IMR-90 (cell line): Measurements from ENCODE around the gene INF2. TPM values are rescaled to one million over a fixed set of nuclear protein-coding genes. Genes with fewer than 3 reads are reported as not detected.

Experiments used
- ATAC-seq: fragments of 200-7000 bp; cut with Tn5 transposase; 2 replicates; pipeline ENCODE4 v1.9.1; 2020; ENCODE audit warnings: low read depth, mild to moderate bottlenecking, moderate library complexity
- BruUV-seq: library from RNA; stranded (reverse); fragments of 400-500 nt; replicated peaks from 2 replicates; lab custom pipeline; 2021; lab: Mats Ljungman, UMichigan
- CTCF ChIA-PET: fragments of 300-600 bp; formaldehyde crosslinking; extraction: SDS; loops from one replicate; lab custom pipeline; 2021; ENCODE audit warnings: antibody characterized with exemption; lab: Yijun Ruan, JAX
- POLR2A ChIA-PET: fragments of 300-600 bp; sonication (Branson Sonifier 250); formaldehyde crosslinking; loops from one replicate; lab custom pipeline; 2022; ENCODE audit warnings: antibody characterized with exemption; ENCODE audit not compliant: unreplicated experiment; lab: Charles Lee
- DNase-seq: peaks from one replicate; pipeline ENCODE4 v3.0.0; 2013
- H2AFZ ChIP-seq: replicated peaks from 2 replicates; pipeline ENCODE3; 2013; ENCODE audit warnings: low read length, mild to moderate bottlenecking; ENCODE audit not compliant: poor library complexity
- H2AK5ac ChIP-seq: 2 replicates; pipeline ENCODE4 v1.6.1; 2013; ENCODE audit warnings: low read depth, low read length, inconsistent platforms
- H2AK9ac ChIP-seq: replicated peaks from 2 replicates; pipeline ENCODE3; 2013; ENCODE audit warnings: mild to moderate bottlenecking, low read depth, low read length, moderate library complexity; ENCODE audit not compliant: poor library complexity
- H2BK120ac ChIP-seq: 2 replicates; pipeline ENCODE4 v1.6.1; 2013; ENCODE audit warnings: low read depth, low read length, inconsistent platforms
- H2BK15ac ChIP-seq: 3 replicates; pipeline ENCODE4 v1.6.1; 2013; ENCODE audit warnings: low read depth, low read length, inconsistent platforms
- H2BK20ac ChIP-seq: 2 replicates; pipeline ENCODE4 v1.6.1; 2013; ENCODE audit warnings: low read depth, mild to moderate bottlenecking, inconsistent platforms, low read length, moderate library complexity
- H2BK5ac ChIP-seq: 2 replicates; pipeline ENCODE4 v1.6.1; 2013; ENCODE audit warnings: mild to moderate bottlenecking, low read depth, low read length, inconsistent platforms; ENCODE audit not compliant: poor library complexity, severe bottlenecking
- H3K14ac ChIP-seq: replicated peaks from 2 replicates; pipeline ENCODE4 v1.6.1; 2013; ENCODE audit warnings: low read depth, low read length, inconsistent platforms
- H3K18ac ChIP-seq: 2 replicates; pipeline ENCODE4 v1.6.1; 2013; ENCODE audit warnings: low read depth, low read length, control low read depth
- H3K23ac ChIP-seq: 2 replicates; pipeline ENCODE4 v1.6.1; 2013; ENCODE audit warnings: low read depth, low read length, inconsistent platforms
- H3K27ac ChIP-seq: 2 replicates; pipeline ENCODE4 v1.5.1; 2013; ENCODE audit warnings: mild to moderate bottlenecking, control low read depth, low read length; ENCODE audit not compliant: insufficient read depth
- H3K27me3 ChIP-seq: 2 replicates; pipeline ENCODE4 v1.6.1; 2013; ENCODE audit warnings: low read length; ENCODE audit not compliant: control insufficient read depth, insufficient read depth
- H3K36me3 ChIP-seq: 2 replicates; pipeline ENCODE4 v1.6.1; 2013; ENCODE audit warnings: low read length, mixed read lengths; ENCODE audit not compliant: control insufficient read depth, insufficient read depth
- H3K4ac ChIP-seq: 2 replicates; pipeline ENCODE4 v1.6.1; 2013; ENCODE audit warnings: low read depth, low read length, inconsistent platforms
- H3K4me1 ChIP-seq: 2 replicates; pipeline ENCODE4 v1.6.1; 2013; ENCODE audit warnings: low read length, mixed read lengths; ENCODE audit not compliant: control insufficient read depth, insufficient read depth
- H3K4me2 ChIP-seq: 2 replicates; pipeline ENCODE4 v1.6.1; 2013; ENCODE audit warnings: low read depth, mild to moderate bottlenecking, control low read depth, low read length, moderate library complexity
- H3K4me3 ChIP-seq: 2 replicates; pipeline ENCODE4 v1.5.1; 2013; ENCODE audit warnings: low read depth, mild to moderate bottlenecking, control low read depth, low read length, moderate library complexity; ENCODE audit not compliant: insufficient read depth
- H3K56ac ChIP-seq: 2 replicates; pipeline ENCODE4 v1.6.1; 2013; ENCODE audit warnings: low read length, inconsistent platforms; ENCODE audit not compliant: insufficient read depth; ENCODE audit errors: extremely low read depth
- H3K79me1 ChIP-seq, 2 experiments: 2 replicates each; pipeline ENCODE4 v1.6.1; 2013; ENCODE audit warnings: low read length in 2 of 2, inconsistent platforms in 1 of 2, low read depth in 1 of 2
- H3K9ac ChIP-seq: 2 replicates; pipeline ENCODE4 v1.6.1; 2013; ENCODE audit warnings: low read depth, low read length, control low read depth
- H3K9me1 ChIP-seq: 2 replicates; pipeline ENCODE4 v1.6.1; 2013; ENCODE audit warnings: low read length, inconsistent platforms; ENCODE audit not compliant: insufficient read depth
- H3K9me3 ChIP-seq: 2 replicates; pipeline ENCODE4 v1.6.1; 2013; ENCODE audit warnings: low read length; ENCODE audit not compliant: control insufficient read depth, insufficient read depth
- H4K20me1 ChIP-seq: 2 replicates; pipeline ENCODE4 v1.6.1; 2013; ENCODE audit warnings: low read length, inconsistent platforms; ENCODE audit not compliant: insufficient read depth
- H4K5ac ChIP-seq: 2 replicates; pipeline ENCODE4 v1.6.1; 2013; ENCODE audit warnings: mild to moderate bottlenecking, low read depth, low read length, control low read depth
- H4K8ac ChIP-seq, 2 experiments: 2 replicates each; pipeline ENCODE4 v1.6.1; 2013; ENCODE audit warnings: low read depth in 2 of 2, low read length in 2 of 2, control low read depth in 1 of 2, inconsistent platforms in 1 of 2
- H4K91ac ChIP-seq: 2 replicates; pipeline ENCODE4 v1.6.1; 2013; ENCODE audit warnings: low read depth, low read length, inconsistent platforms; ENCODE audit not compliant: insufficient read depth
- BHLHE40 ChIP-seq: fragments of 150-350 bp; IDR thresholded peaks from 2 replicates; pipeline ENCODE4 v1.6.1; 2016; ENCODE audit warnings: mild to moderate bottlenecking, low read depth, low read length
- CHD1 ChIP-seq: IDR thresholded peaks from 2 replicates; pipeline ENCODE4 v1.6.1; 2012; ENCODE audit warnings: low read depth, low read length, improper control_type of control experiment
- FOS ChIP-seq: fragments of 150-350 bp; IDR thresholded peaks from 2 replicates; pipeline ENCODE4 v1.6.1; 2016; ENCODE audit warnings: low read depth, low read length
- MAFK ChIP-seq: IDR thresholded peaks from 2 replicates; pipeline ENCODE4 v1.6.1; 2012; ENCODE audit warnings: low read depth, low read length, improper control_type of control experiment
- MAZ ChIP-seq: IDR thresholded peaks from 2 replicates; pipeline ENCODE4 v1.6.1; 2012; ENCODE audit warnings: low read depth, mild to moderate bottlenecking, low read length, improper control_type of control experiment, moderate library complexity, borderline replicate concordance
- MXI1 ChIP-seq: IDR thresholded peaks from 2 replicates; pipeline ENCODE4 v1.6.1; 2012; ENCODE audit warnings: low read depth, mild to moderate bottlenecking, low read length, moderate library complexity, borderline replicate concordance
- NFE2L2 ChIP-seq: fragments of 150-350 bp; IDR thresholded peaks from 2 replicates; pipeline ENCODE4 v1.6.1; 2016; ENCODE audit warnings: low read depth, mild to moderate bottlenecking, low read length
- POLR2A ChIP-seq: IDR thresholded peaks from 2 replicates; pipeline ENCODE4 v1.6.1; 2012; ENCODE audit warnings: mild to moderate bottlenecking, low read depth, low read length
- RAD21 ChIP-seq: IDR thresholded peaks from 2 replicates; pipeline ENCODE4 v1.6.1; 2012; ENCODE audit warnings: low read length, improper control_type of control experiment
- RCOR1 ChIP-seq: IDR thresholded peaks from 2 replicates; pipeline ENCODE4 v1.6.1; 2012; ENCODE audit warnings: mild to moderate bottlenecking, low read length, improper control_type of control experiment; ENCODE audit not compliant: insufficient replicate concordance
- RFX5 ChIP-seq: IDR thresholded peaks from 2 replicates; pipeline ENCODE4 v1.8.0; 2012; ENCODE audit warnings: low read depth, mild to moderate bottlenecking, low read length, moderate library complexity
- SMC3 ChIP-seq: fragments of 150-350 bp; IDR thresholded peaks from 2 replicates; pipeline ENCODE4 v1.6.1; 2016; ENCODE audit warnings: low read depth, mild to moderate bottlenecking, antibody characterized with exemption, low read length, moderate library complexity
- WGBS, 2 experiments: methylation state at CpG; one replicate each; pipeline versions ENCODE4 v1.1.5 to v1.1.7; 2013; ENCODE audit warnings: missing lambda C conversion rate in 2 of 2; ENCODE audit not compliant: insufficient read length in 1 of 2; ENCODE audit errors: extremely low coverage in 2 of 2; 5-methylcytosine and 5-hydroxymethylcytosine counted together
- dilution Hi-C: fragments of 300-500 bp; cut with HindIII; formaldehyde crosslinking; loops from one replicate; pipeline ENCODE4 v1.14.3; 2018; ENCODE audit warnings: low sequenced_read_pairs; ENCODE audit not compliant: unreplicated experiment
- in situ Hi-C: fragments of 300-500 bp; cut with MboI; formaldehyde crosslinking; loops from 3 replicates; pipeline ENCODE4 v1.14.3; 2019; ENCODE audit warnings: low sequenced_read_pairs, inconsistent platforms, mixed read lengths
- intact Hi-C: fragments of 100-400 bp; cut with micrococcal nuclease; formaldehyde crosslinking; loops from 2 replicates; pipeline ENCODE4 v1.10.0; 2022
- polyA plus RNA-seq, 3 experiments: library from polyadenylated mRNA; depleted of rRNA; stranded (reverse); fragments of >200 nt; gene quantifications; 2 replicates each; pipeline ENCODE4 v1.2.3, GENCODE V29; 2012; ENCODE audit warnings: low replicate concordance in 1 of 3
- total RNA-seq: library from RNA; depleted of rRNA; stranded (reverse); fragments of >200 nt; gene quantifications from 2 replicates; pipeline ENCODE4 v1.2.3, GENCODE V29; 2012
- TF ChIP-seq, protein P1 (sequence below): fragments of 150-350 bp; IDR thresholded peaks from 2 replicates; pipeline ENCODE4 v1.6.1; 2017; ENCODE audit warnings: mild to moderate bottlenecking, antibody characterized with exemption, low read length, low read depth
- TF ChIP-seq, protein P2 (sequence below): fragments of 150-350 bp; IDR thresholded peaks from 2 replicates; pipeline ENCODE4 v1.6.1; 2016; ENCODE audit warnings: low read depth, mild to moderate bottlenecking, low read length, moderate library complexity, borderline replicate concordance

Gene INF2
- total and polyA plus RNA-seq, 2 of the 4 experiments (the other 2 are of a cell fraction), result 16.8 to 62.1 TPM

- DNase-seq (no peak), ATAC-seq (peak; percentile 25)
- Histone ChIP-seq H3K36me3 (peaks cover 66% of the 10 kb centered on the region), H3K23ac (no peak overlapping the region), H2BK20ac (no peak overlapping the region), H3K27ac (no peak overlapping the region), H3K9me3 (no peaks in the 10 kb centered on the region), H3K27me3 (no peaks in the 10 kb centered on the region), H2BK5ac (no peak overlapping the region), H2AK9ac (peak overlapping the region; percentile 85), H3K9ac (no peak overlapping the region), H3K56ac (no peak overlapping the region), H3K4me2 (no peak overlapping the region), H3K4me3 (no peak overlapping the region), H4K20me1 (peaks cover 32% of the 10 kb centered on the region), H2BK15ac (no peak overlapping the region), H3K9me1 (no peaks in the 10 kb centered on the region), H2BK120ac (no peak overlapping the region), H2AFZ (peak overlapping the region; percentile 14), H4K8ac (no peak overlapping the region), H4K5ac (no peak overlapping the region), H3K14ac (no peak overlapping the region), H4K91ac (no peak overlapping the region), H3K4ac (no peak overlapping the region), H2AK5ac (no peak overlapping the region), H3K79me1 (peaks cover 5 to 24% of the 10 kb centered on the region in 2 experiments; a peak in 1 of 4 replicates), H3K4me1 (peaks cover 4% of the 10 kb centered on the region; the same call in 1 of the 2 replicates), H3K18ac (no peak overlapping the region)
- intact Hi-C loops (no loop called here), in situ Hi-C loops (loop anchor here (5.0 kb wide), 1 partner anchor 50 kb away; no protein-coding TSS in a partner anchor), dilution Hi-C loops (no loop called here)
- WGBS, 2 experiments, result 51% methylated on average over 4 of the region's 28 CpGs; no CpG with 5 or more reads in 1 of the 2 experiments
- ChIA-PET CTCF (no interaction called here), POLR2A (no interaction called here)
- no TSS peak for BruUV-seq
- TF ChIP-seq NFE2L2 (no peak), RCOR1 (no peak), MAZ (no peak), POLR2A (no peak), MAFK (no peak), RAD21 (no peak), SMC3 (no peak), CHD1 (no peak), BHLHE40 (no peak), FOS (no peak), MXI1 (no peak), RFX5 (no peak)
- TF ChIP-seq, protein P1, sequence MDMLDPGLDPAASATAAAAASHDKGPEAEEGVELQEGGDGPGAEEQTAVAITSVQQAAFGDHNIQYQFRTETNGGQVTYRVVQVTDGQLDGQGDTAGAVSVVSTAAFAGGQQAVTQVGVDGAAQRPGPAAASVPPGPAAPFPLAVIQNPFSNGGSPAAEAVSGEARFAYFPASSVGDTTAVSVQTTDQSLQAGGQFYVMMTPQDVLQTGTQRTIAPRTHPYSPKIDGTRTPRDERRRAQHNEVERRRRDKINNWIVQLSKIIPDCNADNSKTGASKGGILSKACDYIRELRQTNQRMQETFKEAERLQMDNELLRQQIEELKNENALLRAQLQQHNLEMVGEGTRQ, result no peak
- TF ChIP-seq, protein P2, sequence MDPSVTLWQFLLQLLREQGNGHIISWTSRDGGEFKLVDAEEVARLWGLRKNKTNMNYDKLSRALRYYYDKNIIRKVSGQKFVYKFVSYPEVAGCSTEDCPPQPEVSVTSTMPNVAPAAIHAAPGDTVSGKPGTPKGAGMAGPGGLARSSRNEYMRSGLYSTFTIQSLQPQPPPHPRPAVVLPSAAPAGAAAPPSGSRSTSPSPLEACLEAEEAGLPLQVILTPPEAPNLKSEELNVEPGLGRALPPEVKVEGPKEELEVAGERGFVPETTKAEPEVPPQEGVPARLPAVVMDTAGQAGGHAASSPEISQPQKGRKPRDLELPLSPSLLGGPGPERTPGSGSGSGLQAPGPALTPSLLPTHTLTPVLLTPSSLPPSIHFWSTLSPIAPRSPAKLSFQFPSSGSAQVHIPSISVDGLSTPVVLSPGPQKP, result no peak
These were observed 17.6 kb downstream of the INF2 start for GRCh38 chr14:104706733-104707607.
